ENCODE results near the gene SEMA3C.

DNA sequence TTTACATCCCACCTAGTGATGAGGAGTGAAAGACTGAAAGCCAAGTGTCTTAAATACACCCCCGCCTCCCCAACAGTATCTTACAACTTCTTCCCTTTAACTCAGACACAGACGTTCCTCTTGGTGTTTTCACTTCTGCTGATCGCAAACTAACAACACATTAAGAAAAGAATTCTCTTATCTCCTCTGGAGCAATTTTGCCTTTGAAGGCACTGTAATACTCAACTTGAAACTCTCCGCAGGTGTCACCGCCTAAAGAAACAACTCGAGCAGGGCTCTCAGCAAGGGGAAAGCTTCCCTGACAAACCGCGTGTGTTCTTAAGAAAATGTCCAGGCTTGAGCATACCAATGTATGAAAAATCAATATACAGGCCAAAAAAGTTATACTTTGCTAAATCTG lies 452 bp downstream of the SEMA3C start:
- TF ChIP-seq CTCF (conservative IDR thresholded peaks at IDR 0.05; ENCODE audit: low read depth, low read length), result no peak
- TF ChIP-seq EZH2 (IDR thresholded peaks at IDR 0.05; ENCODE audit: borderline replicate concordance, low read depth, low read length, poor library complexity, severe bottlenecking), result no peak

All from A673 (cell line).